Muscle layer of duodenum (tissue), 2 donors: ENCODE results near the gene PSD4.

Experiments
- H3K27ac ChIP-seq: one replicate; pipeline ENCODE4 v1.7.0; 2013; ENCODE audit warnings: mild to moderate bottlenecking, low read length
- H3K27me3 ChIP-seq: one replicate; pipeline ENCODE4 v1.7.0; 2013; ENCODE audit warnings: low read depth, mild to moderate bottlenecking, control low read depth, low read length
- H3K36me3 ChIP-seq, 2 donors: one replicate each; pipeline ENCODE4 v1.7.0; 2013; ENCODE audit warnings: low read length in 2 of 2, control low read depth in 1 of 2, mild to moderate bottlenecking in 1 of 2; ENCODE audit not compliant: insufficient read depth in 2 of 2, control insufficient read depth in 1 of 2
- H3K4me1 ChIP-seq, 2 donors: one replicate each; pipeline ENCODE4 v1.7.0; 2013; ENCODE audit warnings: low read length in 2 of 2, mild to moderate bottlenecking in 2 of 2, control low read depth in 1 of 2, moderate library complexity in 1 of 2; ENCODE audit not compliant: insufficient read depth in 2 of 2, control insufficient read depth in 1 of 2
- H3K4me3 ChIP-seq, 2 donors: one replicate each; pipeline ENCODE4 v1.7.0; 2013; ENCODE audit warnings: low read length in 2 of 2, low read depth in 1 of 2, mild to moderate bottlenecking in 1 of 2
- H3K9me3 ChIP-seq, 2 donors: one replicate each; pipeline ENCODE4 v1.7.0; 2013; ENCODE audit warnings: low read length in 2 of 2, control low read depth in 1 of 2, mild to moderate bottlenecking in 1 of 2; ENCODE audit not compliant: control insufficient read depth in 1 of 2
- donor health status: healthy.

The PSD4 gene

DNA sequence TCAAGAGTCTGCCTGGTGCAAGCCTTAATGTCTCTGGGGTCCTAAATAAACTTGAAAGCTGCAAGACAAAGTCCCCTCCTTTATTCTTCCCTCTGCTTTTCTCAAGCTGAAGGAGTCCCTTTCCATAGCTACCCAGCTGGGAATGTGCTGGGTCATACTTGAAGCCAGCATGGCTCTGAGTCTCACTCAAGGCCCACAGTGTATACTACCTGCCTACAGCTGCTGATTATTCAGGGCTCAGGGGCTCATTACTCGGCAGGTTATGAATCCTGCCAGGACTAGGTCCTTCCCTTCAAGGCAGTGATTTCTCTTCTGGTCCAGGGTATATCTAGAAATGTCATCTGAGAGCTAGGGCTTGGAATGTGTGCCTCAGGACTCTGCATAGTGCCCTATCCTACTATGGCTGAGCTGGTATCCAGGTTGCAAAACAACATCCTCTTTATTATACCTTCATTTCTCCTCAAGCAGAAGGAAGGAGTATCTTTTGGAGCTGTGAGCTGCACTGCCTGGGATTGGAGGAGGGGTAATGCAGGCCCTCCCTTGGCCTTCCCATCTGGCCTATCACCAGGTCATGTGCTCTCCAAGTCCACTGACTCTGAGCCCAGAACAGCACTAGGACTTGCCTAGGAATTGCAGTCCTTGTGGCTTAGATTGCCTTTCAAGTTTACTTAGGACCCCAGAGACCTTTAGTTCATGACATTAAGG lies 24.1 kb upstream of the PSD4 start:
- Histone ChIP-seq H3K4me1 (no peaks in the 10 kb centered on the region), H3K27ac (no peak overlapping the region), H3K36me3 (no peaks in the 10 kb centered on the region), H3K4me3 (no peak overlapping the region), H3K9me3 (no peaks in the 10 kb centered on the region), H3K27me3 (no peaks in the 10 kb centered on the region)

DNA sequence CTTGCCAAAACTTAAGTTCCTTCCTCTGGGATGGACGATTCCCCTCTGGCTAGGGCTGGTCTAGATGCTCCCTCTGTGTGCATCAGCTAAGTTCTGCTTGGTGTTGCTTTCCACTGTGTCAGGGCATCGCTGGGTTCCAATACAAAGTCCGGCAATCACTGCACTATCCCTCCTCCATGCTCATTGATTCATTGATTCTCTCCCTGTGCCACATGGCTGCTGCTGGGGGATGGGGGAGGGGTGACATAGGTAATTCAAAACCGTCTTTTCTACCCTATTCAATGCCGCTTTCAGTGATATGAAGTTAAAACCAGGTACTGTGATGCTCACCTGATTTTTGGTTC lies 23.5 kb upstream of the PSD4 start:
- Histone ChIP-seq H3K4me3 (no peak overlapping the region), H3K27ac (no peak overlapping the region), H3K27me3 (no peaks in the 10 kb centered on the region), H3K36me3 (no peaks in the 10 kb centered on the region), H3K4me1 (no peaks in the 10 kb centered on the region), H3K9me3 (no peaks in the 10 kb centered on the region)

DNA sequence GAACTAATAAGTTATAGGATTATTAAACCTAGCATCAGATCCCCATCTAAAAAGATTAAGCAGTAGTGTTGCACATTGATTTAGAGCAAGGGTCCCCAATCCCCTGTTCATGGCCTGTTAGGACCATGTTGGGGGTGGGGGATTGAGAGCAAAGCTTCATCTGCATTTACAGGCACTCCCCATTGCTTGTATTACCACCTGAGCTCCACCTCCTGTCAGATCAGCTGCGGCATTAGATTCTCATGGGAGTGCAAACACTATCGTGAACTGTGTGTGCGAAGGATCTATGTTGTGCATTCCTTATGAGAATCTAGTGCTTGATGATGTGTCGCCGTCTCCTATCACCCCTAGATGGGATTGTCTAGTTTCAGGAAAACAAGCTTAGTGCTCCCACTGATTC lies 18.4 kb upstream of the PSD4 start:
- peaks cover 7% of the 10 kb centered on the region for H3K27me3 ChIP-seq

DNA sequence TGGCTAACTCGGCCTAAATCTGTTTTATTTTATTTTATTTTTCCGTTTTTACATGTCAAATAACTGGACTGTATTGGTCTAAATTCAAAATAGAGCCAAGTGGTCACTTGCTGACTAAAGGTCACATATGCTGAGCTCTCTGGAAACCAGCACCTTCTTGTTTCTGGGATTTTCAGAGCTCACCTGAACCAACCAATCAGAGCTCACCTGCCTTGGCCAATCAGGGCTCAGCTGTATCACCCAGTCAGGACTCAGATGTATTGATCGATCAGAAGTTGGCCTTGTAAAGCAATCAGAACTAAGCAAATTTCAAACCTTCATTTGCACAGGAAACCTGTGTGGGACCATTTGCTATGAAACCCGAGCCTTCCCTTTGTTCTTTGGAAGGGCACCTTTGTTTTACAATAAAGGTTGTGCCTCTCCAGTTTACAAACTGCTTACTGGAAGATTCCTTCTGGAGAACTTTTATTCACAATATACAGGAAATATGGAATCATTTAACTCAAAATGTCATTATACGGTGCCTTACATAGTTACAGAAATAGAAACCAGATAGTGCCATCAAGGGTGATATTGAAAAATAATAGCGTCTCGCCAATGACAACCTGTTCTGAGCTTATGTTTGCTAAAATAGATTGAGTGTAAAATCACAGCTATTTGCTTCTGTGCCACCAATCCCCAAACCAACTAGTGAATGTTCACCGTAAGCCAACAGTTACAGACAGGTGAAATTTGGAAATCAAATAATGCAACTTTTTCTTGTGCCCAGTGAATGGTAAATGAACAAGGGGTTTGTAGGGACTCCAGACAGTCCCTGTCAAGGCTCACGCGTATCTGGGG lies 17.3 kb upstream of the PSD4 start:
- H3K27me3 ChIP-seq: peaks cover 7% of the 10 kb centered on the region
- peak overlapping the region; percentile 20 for H3K27ac ChIP-seq
- no peaks in the 10 kb centered on the region for H3K9me3 ChIP-seq
- H3K36me3 ChIP-seq: no peaks in the 10 kb centered on the region
- peak overlapping the region in 1 of 2 donors; percentile 31 for H3K4me3 ChIP-seq
- H3K4me1 ChIP-seq: no peaks in the 10 kb centered on the region

More for the DNA sequence above, 18.4 kb upstream of the PSD4 start:
- H3K36me3 ChIP-seq: no peaks in the 10 kb centered on the region
- no peaks in the 10 kb centered on the region for H3K4me1 ChIP-seq
- no peaks in the 10 kb centered on the region for H3K9me3 ChIP-seq
- H3K4me3 ChIP-seq: no peak overlapping the region
- no peak overlapping the region for H3K27ac ChIP-seq

DNA sequence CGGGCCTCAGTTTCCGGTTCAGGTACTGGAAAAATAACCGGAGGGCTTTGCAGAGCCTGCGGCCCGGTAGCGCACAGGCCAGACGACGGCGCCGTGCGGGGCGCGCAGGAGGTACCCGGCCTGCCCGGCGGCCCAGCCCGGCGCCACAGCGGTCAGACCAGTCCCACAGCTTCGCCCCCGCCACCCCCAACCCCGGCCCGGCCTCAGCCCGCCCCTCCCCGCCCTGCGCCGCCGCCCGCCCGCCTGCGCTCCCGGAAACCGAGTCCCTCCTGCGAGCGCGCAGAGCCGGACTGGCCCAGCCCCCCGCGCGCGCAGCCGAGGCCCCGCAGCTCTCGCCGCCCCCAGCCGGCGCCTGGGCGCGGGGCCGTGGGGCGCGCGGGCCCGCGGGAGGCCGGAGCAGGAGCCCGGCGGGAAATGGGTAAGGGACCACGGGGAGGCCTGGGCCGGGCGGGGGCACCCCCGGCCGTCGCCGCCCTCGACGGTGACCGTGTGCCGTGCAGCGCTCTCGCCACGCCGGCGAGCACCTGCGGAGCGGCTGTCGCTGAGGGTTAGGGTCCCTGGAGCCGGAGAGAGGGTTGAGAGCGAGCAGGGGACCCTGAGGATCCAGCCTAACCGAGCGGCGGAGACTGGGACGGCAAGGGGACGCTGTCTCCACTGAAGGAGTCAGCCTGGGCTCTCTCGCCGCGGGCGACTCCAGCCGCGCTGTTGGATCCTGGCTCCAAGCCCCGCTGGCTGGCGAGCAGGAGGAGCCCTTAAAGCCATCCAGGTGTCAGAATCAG lies 16.5 kb upstream of the PSD4 start:
- Histone ChIP-seq H3K36me3 (no peaks in the 10 kb centered on the region), H3K27ac (peak overlapping the region; percentile 20), H3K27me3 (peaks cover 7% of the 10 kb centered on the region), H3K9me3 (no peaks in the 10 kb centered on the region), H3K4me1 (no peaks in the 10 kb centered on the region), H3K4me3 (peak overlapping the region; percentile 23 to 60)

DNA sequence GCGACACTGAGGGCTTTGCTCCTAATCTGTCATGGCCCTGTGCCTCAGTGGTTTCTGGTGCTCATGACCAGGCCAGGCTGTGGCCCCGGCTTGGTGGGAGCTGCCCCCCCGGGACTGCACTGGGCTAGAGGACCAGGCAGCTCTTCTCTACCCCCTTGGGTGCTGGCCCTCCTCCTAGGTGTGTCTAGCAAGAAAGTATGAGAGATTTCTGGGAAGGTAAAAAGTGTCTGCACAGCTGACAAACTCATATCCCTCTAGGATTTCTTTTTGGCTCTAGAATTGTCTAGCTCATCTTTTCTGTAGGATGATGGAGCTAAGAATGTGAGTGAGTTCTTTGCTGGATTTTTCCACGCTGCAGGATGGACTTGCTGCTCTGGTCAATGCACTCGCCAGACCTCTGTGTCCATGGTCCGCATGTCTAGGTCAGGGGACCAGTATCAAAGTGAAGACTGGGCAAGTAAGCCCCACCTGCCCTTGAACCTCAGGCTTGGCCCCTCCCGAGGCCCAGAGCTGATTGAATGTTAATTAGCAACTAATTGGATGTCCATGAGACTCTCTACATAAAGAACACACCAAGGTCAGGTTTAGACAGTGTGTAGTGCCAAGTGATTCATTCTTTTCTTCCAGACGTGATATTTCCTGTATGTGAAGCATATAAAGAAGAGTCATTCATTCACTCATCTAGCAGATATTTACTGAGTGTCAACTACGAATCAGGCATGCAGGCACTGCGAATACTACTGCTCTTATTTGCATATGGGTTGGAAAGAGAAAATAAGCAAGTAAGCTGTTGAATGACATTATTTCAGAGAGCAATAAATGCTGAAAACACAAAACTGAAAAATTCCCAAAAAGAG lies 15.6 kb upstream of the PSD4 start:
- no peaks in the 10 kb centered on the region for H3K4me1 ChIP-seq
- peak overlapping the region; percentile 23 to 60 for H3K4me3 ChIP-seq
- H3K27me3 ChIP-seq: peaks cover 7% of the 10 kb centered on the region
- H3K36me3 ChIP-seq: no peaks in the 10 kb centered on the region
- H3K27ac ChIP-seq: peak overlapping the region; percentile 16
- no peaks in the 10 kb centered on the region for H3K9me3 ChIP-seq

DNA sequence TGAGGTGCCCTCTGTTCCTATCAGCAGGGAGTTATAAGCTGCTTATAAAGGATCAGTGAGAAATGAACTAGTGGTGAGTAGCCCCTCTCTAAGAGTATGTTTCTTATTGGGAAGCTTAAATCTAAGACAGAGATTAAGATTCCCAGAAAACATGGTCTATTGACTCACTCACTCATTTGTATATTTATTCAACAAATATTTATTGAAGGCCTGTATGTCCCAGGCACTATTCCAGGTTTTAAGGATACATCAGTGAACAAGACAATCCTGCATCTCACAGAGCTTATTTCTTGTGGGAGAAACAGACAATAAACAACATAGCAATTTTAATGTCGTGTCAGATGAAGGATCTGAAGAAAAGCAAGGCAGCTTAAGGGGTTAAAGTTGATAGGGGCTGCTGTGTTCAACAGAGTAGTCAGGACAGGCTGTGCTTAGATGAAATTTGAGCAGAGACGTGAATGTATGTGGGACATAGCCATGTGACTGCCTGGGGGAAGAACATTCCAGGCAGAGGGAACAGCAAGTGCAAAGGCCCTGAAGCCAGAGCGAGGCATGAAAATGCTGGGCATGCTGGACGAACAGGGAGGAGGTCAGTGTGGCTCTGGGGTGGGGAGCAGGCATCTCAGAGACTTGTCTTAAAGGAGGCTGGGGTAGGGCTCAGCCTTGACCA lies 14.8 kb upstream of the PSD4 start:
- Histone ChIP-seq H3K9me3 (no peaks in the 10 kb centered on the region), H3K4me3 (no peak overlapping the region), H3K27me3 (peaks cover 7% of the 10 kb centered on the region), H3K27ac (no peak overlapping the region), H3K36me3 (no peaks in the 10 kb centered on the region), H3K4me1 (no peaks in the 10 kb centered on the region)

DNA sequence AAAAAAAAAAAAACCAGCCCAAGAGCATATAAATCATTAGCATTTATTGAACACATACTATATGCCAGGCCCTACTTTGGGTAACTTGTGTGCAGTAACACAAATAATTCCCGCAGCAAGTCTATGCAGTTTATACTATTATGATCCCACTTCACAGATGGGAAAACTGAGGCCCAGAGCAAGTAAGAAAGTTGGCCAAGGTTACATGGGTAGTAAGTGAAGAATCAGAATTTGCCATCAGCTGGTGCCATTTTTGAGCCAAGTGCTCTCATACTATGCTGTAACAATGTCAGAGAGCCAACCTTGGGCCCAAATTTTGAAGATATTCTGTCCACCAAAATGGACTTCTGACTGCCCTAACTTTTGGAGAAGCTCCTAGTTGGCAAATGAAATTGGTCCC lies 13.5 kb upstream of the PSD4 start:
- Histone ChIP-seq H3K4me1 (peaks cover 0 to 5% of the 10 kb centered on the region in 2 donors), H3K36me3 (no peaks in the 10 kb centered on the region), H3K4me3 (no peak overlapping the region), H3K9me3 (no peaks in the 10 kb centered on the region), H3K27ac (no peak overlapping the region), H3K27me3 (peaks cover 7% of the 10 kb centered on the region)

DNA sequence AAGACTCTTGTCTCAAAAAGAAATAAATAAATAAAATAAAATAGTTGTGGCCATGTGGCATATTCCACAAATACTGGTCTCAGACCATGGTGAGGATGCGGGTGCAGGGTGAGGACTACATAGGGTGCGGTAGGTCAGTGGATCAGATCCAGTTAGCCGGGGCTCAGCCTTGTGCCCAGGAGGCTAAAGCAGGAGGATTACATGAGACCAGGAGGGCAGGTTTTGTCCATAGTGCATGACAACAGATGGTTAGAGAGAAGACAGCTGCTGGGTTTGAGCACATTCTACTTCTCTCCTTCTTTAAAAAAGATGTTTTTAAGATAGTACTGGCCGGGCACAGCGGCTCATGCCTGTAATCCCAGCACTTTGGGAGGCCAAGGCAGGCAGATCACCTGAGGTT lies 12.8 kb upstream of the PSD4 start:
- Histone ChIP-seq H3K4me1 (peaks cover 0 to 5% of the 10 kb centered on the region in 2 donors), H3K27ac (no peak overlapping the region), H3K27me3 (peaks cover 7% of the 10 kb centered on the region), H3K4me3 (no peak overlapping the region), H3K9me3 (no peaks in the 10 kb centered on the region), H3K36me3 (no peaks in the 10 kb centered on the region)

DNA sequence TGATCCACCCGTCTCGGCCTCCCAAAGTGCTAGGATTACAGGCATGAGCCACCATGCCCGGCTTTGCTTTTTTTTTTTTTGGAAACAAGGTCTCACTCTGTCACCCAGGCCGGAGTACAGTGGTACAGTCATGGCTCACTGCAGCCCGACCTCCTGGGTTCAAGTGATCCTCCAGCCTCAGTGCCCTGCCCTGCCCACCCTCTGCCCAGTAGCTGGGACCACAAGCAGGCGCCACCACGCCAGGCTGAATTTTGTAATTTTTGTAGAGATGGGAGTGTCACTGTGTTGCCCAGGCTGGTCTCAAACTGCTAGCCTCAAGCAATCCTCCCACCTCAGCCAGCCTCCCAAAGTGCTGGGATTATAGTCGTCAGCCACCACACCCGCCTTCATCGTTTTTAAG lies 11.6 kb upstream of the PSD4 start:
- Histone ChIP-seq H3K9me3 (no peaks in the 10 kb centered on the region), H3K4me3 (no peak overlapping the region), H3K27me3 (peaks cover 7% of the 10 kb centered on the region), H3K36me3 (no peaks in the 10 kb centered on the region), H3K4me1 (peaks cover 0 to 5% of the 10 kb centered on the region in 2 donors), H3K27ac (no peak overlapping the region)
